GM18907 (cell line): ENCODE measurements around the gene LRRTM4.

Experiments used
- ATAC-seq: cut with Tn5 transposase; IDR thresholded peaks from one replicate; pipeline ENCODE4 v1.9.1; 2021; ENCODE audit warnings: mild to moderate bottlenecking, moderate library complexity; ENCODE audit not compliant: unreplicated experiment

LRRTM4 gene

GRCh38 chr2:77325395-77325794, 196.8 kb downstream of the LRRTM4 start:
- ATAC-seq: no peak

DNA sequence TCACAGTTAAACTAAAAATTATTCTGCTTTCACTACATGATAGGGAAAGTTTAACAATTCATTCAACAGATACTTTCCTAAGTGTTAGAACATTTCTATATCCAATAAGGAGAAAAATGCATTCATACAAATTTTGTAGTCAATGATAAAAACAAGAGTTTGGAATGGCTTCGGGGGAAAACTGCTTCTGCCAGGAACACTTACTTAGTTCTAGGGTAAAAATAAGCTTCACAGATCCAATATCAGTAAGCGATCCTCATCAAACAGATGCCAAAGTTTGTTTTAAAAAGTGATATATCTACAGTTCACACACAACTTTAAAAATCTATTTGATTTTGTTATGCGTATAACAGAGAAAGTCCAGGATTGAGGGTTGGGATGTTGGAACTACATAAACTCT, 199.7 kb downstream of the LRRTM4 start:
- ATAC-seq: no peak

DNA sequence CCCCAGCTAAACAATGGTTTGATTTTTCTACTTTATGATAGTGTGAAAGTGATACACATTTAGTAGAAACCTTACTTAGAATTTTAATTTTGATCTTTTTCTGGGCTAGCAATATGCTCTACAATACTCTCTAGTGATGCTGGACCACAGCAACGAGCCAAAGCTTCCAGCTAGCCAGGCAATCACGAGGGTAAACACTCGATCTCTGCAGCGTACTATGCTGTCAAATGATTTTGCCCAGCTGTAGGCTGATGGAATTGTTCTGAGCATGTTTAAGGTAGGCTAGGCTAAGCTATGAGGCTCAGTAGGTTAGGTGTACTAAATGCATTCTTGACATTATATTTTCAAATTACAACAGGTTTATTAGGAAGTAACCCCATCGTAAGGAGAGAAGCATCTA, 207.5 kb downstream of the LRRTM4 start:
- no peak for ATAC-seq

GRCh38 chr2:77310416-77310815, 211.8 kb downstream of the LRRTM4 start:
- ATAC-seq: no peak

GRCh38 chr2:77309725-77310124, 212.5 kb downstream of the LRRTM4 start:
- ATAC-seq: no peak

DNA sequence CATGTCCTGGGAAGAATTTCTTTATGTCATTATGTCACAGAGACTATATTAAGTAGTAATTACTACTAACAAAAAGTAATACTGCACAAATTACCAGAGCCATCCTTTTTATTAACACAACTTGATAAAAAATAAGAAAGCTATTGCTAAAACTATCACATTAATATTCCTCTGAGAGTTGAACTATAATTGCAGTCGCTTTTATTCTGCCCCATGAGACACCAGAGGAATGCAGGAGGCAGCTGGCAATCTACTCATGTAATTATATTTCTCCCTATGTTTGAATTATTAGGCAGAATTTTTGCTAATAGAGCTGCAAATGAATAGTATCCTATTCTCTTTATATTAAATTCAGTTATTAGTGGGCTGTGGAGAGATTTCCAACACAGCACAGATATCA, 220.7 kb downstream of the LRRTM4 start:
- no peak for ATAC-seq

- ATAC-seq: no peak
These were observed 225.4 kb downstream of the LRRTM4 start for GRCh38 chr2:77296791-77297190.

- no peak for ATAC-seq
These were observed 227.7 kb downstream of the LRRTM4 start for GRCh38 chr2:77294474-77294873.

DNA sequence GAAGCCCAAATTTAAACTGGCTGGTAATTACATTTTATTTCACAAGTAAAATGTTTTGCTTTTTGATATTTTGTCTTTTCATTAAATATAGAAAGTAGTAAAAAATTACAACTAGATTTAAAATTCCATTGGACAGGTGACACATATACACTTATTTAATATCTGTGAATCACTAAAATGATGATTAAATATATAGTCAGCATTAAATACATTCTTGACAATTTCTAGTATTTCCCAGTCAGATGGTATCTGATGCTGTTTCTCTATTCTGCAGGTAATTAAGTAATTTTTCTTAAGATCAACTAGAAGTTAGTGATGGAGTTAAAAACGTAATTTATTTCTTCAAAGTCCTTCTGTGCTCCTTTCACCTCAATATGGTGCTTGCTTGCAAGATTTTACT, 237.8 kb downstream of the LRRTM4 start:
- no peak for ATAC-seq

- no peak for ATAC-seq
These were observed 250.9 kb downstream of the LRRTM4 start for GRCh38 chr2:77271262-77271661.

- no peak for ATAC-seq
These were observed 251.7 kb downstream of the LRRTM4 start for GRCh38 chr2:77270433-77270832.

DNA sequence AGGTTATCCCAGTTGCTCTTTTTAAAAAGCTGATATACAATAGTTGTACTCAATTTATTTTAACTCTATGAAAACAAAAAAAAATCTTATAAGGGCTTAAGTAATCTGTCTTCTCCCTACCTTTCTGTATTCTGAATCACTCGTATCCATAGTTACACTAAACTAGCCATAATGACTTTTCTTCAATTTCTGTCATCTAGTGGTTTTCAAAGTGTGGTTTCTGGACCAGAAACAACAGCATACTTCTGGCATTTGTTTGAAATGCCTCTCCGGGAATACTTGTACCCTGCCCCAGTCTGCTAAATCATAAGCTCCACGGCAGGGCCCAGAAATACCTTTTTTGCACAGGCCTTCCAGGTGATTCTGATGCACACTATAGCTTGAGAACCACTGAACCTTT, 253.6 kb downstream of the LRRTM4 start:
- no peak for ATAC-seq

DNA sequence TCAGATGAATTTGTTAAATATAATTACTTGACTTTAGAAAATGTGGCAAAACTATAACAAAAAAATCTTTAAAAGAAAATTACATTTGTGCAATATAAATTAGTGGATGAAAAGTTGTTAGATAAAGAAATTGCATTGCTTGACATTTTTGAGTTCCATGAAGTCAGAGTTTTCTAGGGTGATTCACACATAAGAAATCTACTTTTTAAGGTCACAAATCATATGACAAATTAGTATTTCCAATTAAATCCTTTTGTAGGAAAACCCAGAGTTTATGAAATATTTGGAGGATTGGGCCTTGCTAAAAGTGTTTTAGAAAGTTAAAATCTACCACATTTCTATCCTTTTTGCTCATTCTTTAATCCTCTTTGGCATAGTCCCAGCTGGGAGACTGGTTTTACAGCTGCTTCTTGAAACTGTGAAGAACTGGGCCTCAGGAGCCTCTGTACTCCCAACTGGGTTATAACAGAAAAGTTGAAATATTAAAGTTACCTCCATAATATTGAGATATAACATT, 289.2 kb downstream of the LRRTM4 start:
- ATAC-seq: no peak

DNA sequence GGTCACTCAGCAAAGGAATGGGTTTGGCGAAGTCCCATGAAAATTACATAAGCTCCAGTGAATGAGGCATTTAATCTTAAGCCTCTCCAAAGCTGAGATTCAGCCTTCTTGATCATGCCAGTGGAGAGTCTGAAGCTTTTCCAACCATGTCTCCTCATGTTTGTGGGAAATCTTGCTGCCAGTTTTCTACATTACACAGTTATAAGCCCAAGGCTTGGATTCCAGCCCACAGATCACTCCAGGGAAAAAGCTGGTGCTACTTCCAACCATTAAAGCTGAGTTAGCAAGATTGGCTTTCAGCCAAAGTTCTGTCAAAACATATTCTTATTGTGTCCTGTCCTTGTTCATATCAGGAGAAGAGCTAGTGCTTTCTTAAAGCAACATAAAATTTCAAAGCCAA, 293.8 kb downstream of the LRRTM4 start:
- ATAC-seq: no peak

DNA sequence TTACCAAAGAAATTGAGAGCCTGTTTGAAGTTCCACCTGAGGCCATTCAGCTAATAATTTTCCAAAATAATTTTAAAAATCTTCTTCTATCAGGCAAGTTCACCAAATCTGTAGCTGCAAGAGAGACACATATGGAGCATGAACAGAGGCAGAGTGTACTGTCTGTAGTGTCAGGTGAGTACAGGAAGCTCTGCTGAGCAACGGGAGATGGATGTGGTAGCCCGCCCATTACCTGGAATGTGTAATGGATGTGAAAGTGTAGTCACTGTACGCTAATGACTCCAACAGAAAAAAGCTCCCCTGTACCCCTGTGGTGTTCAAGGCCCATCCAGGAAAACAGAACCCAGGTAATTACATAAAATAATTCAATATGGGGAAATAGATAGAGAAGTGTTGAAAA, 311.5 kb downstream of the LRRTM4 start:
- no peak for ATAC-seq

- ATAC-seq: no peak
These were observed 314.8 kb downstream of the LRRTM4 start for GRCh38 chr2:77207331-77207730.

- no peak for ATAC-seq
These were observed 320.4 kb downstream of the LRRTM4 start for GRCh38 chr2:77201755-77202154.

GRCh38 chr2:77199411-77199810, 322.8 kb downstream of the LRRTM4 start:
- ATAC-seq: no peak

DNA sequence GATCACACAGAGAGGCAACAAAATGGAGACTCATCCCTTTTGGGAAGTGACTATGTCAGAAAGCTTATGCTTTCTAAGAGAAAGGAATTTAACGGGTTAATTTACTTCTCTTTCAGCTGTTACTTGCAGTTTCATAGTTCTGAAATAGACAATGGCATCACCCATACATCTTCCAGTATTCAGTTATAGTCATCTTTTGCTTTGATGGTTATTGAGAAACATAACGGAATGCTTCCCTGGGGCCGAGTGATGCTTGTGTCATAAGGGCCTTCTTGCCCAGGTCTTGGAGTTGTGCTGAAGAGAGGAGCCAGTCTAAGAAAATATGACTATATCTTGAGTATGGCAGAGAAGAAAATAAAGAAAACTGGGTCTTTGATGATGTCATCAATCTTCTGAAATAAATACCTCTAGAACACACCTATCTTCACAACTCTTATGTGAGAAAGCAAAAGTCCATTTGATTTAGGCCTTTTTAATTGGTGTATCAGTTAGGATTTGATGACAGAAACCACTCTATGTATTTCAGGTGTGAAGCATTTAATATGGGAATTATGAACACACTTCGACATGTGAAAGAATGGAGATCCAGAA, 328.2 kb downstream of the LRRTM4 start:
- ATAC-seq: no peak

DNA sequence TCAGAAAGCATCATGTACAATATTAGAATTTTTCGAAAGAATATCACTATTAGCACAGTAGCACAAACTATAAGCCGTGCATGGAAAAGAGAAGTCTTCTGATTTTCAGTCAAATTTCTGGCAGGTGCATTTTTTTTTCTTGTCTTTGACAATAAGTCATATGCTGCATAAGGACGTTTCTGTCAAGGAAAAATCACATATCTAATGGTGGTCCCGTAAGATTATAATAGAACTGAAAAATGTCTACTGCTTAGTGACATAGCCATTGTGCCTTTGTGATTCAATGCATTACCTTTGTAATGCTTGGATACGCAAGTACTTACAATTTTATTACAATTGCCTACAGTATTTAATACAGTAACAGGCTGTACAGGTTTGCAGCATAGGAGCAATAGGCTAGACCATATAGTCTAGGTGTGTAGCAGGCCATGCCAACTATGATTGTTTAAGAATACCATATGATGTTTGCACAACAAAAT, 329.3 kb downstream of the LRRTM4 start:
- ATAC-seq: no peak

DNA sequence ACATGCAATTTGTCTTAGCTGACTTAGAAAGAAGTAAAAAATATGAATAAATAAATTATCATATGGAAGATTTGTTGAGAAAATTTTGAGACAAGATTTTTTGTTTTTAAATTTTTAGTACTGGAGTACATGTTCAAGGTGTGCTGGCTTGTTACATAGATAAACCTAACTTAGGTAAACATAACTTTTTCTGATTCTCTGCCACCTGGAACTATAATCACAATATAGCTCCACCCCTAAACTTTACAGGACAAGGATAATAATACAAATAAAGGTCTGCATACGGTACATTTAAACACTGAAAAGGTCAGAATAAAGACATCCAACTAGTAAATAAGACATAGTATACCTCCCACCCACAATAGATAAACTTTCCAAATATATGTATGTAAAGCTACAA, 330.5 kb downstream of the LRRTM4 start:
- ATAC-seq: no peak

GRCh38 chr2:77190721-77191346, 331.3 kb downstream of the LRRTM4 start:
- no peak for ATAC-seq

DNA sequence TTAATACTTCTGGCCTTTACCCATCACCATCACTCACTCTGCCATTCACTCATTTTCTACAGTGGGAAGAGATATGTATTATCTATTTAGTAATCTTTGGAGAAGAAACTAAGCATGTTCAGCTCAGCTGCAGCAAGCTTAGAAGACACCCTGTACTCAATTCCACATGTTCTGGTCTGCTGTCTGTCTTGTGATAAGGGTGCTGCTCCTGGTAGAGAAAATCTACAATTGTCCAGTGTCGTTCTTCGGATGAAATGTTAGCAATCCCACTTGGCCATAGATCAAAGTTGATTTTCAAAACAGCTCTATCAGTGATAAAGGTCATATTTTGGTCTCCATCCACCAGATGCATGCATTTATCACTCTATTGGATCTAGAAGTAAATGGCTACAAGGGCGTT, 337.1 kb downstream of the LRRTM4 start:
- no peak for ATAC-seq
